Nephron progenitor cell (in vitro differentiated cells): ENCODE data around the gene HEATR5A.
"Not testable (repeated sequence)": the region's sequence is repeated elsewhere in the genome, so short reads cannot be mapped to it uniquely, and the experiment has no call there.

ENCODE experiments used
- DNase-seq: peaks from one replicate; pipeline ENCODE4 v3.0.0; 2021
- H3K27ac Mint-ChIP-seq: 2 replicates; pipeline ENCODE4 v1.8.0; 2021; ENCODE audit warnings: mild to moderate bottlenecking, moderate library complexity, mixed read lengths
- H3K27me3 Mint-ChIP-seq: 2 replicates; pipeline ENCODE4 v1.8.0; 2021; ENCODE audit warnings: mild to moderate bottlenecking, low read depth, mixed read lengths; ENCODE audit not compliant: poor library complexity
- H3K36me3 Mint-ChIP-seq: 2 replicates; pipeline ENCODE4 v1.8.0; 2021; ENCODE audit warnings: low read depth, mixed read lengths
- H3K4me1 Mint-ChIP-seq: 2 replicates; pipeline ENCODE4 v1.8.0; 2021; ENCODE audit warnings: mixed read lengths
- H3K4me3 Mint-ChIP-seq: 2 replicates; pipeline ENCODE4 v1.8.0; 2021; ENCODE audit warnings: mild to moderate bottlenecking, moderate library complexity, mixed read lengths
- H3K9me3 Mint-ChIP-seq: 2 replicates; pipeline ENCODE4 v1.8.0; 2021; ENCODE audit warnings: mild to moderate bottlenecking, moderate library complexity, mixed read lengths
- CTCF ChIP-seq: fragments of 200-600 bp; sonication (generic); IDR thresholded peaks from 2 replicates; pipeline ENCODE4 v1.5.0; 2021; ENCODE audit warnings: antibody characterized with exemption

The HEATR5A gene

GRCh38 chr14:31258427-31259039, 161.8 kb downstream of the HEATR5A start:
- DNase-seq: no peak
- Mint-ChIP-seq H3K27me3 (no peaks in the 10 kb centered on the region), H3K36me3 (no peaks in the 10 kb centered on the region), H3K4me3 (no peak overlapping the region), H3K4me1 (peaks cover 10% of the 10 kb centered on the region), H3K27ac (no peak overlapping the region), H3K9me3 (peaks cover 8% of the 10 kb centered on the region)
- no peak for TF ChIP-seq CTCF

GRCh38 chr14:31257554-31258426, 162.6 kb downstream of the HEATR5A start:
- DNase-seq, H3K27ac Mint-ChIP-seq, H3K27me3 Mint-ChIP-seq, H3K4me3 Mint-ChIP-seq, H3K9me3 Mint-ChIP-seq, H3K36me3 Mint-ChIP-seq, H3K4me1 Mint-ChIP-seq: not testable (repeated sequence)

- peaks cover 10% of the 10 kb centered on the region for H3K4me1 Mint-ChIP-seq
- no peak for TF ChIP-seq CTCF
- peaks cover 3% of the 10 kb centered on the region for H3K27me3 Mint-ChIP-seq
- H3K9me3 Mint-ChIP-seq: peaks cover 8% of the 10 kb centered on the region
- DNase-seq: no peak
- no peak overlapping the region for H3K27ac Mint-ChIP-seq
- H3K4me3 Mint-ChIP-seq: no peak overlapping the region
- H3K36me3 Mint-ChIP-seq: no peaks in the 10 kb centered on the region
These were observed 163.2 kb downstream of the HEATR5A start for GRCh38 chr14:31257244-31257553.

- H3K27me3 Mint-ChIP-seq: peaks cover 3% of the 10 kb centered on the region
- no peak for DNase-seq
- peaks cover 8% of the 10 kb centered on the region for H3K9me3 Mint-ChIP-seq
- no peak for TF ChIP-seq CTCF
- no peak overlapping the region for H3K27ac Mint-ChIP-seq
- no peaks in the 10 kb centered on the region for H3K36me3 Mint-ChIP-seq
- H3K4me1 Mint-ChIP-seq: peaks cover 6% of the 10 kb centered on the region
- H3K4me3 Mint-ChIP-seq: no peak overlapping the region
These were observed 163.7 kb downstream of the HEATR5A start for GRCh38 chr14:31256534-31257243.

- H3K9me3 Mint-ChIP-seq, H3K4me1 Mint-ChIP-seq, H3K36me3 Mint-ChIP-seq, H3K4me3 Mint-ChIP-seq, H3K27ac Mint-ChIP-seq, DNase-seq, H3K27me3 Mint-ChIP-seq: not testable (repeated sequence)
These were observed 164.4 kb downstream of the HEATR5A start for GRCh38 chr14:31255918-31256317.

GRCh38 chr14:31255286-31255685, 165.1 kb downstream of the HEATR5A start:
- no peak for TF ChIP-seq CTCF
- H3K9me3 Mint-ChIP-seq: peaks cover 5% of the 10 kb centered on the region

More at GRCh38 chr14:31255286-31255685, 165.1 kb downstream of the HEATR5A start:
- Mint-ChIP-seq H3K27me3 (peaks cover 3% of the 10 kb centered on the region), H3K4me3 (no peak overlapping the region), H3K36me3 (no peaks in the 10 kb centered on the region), H3K27ac (no peak overlapping the region), H3K4me1 (no peaks in the 10 kb centered on the region)
- DNase-seq: no peak
